HG03521 (cell line): ENCODE results near the gene ZSWIM4.

Experiments used
- ATAC-seq: cut with Tn5 transposase; IDR thresholded peaks from one replicate; pipeline ENCODE4 v1.9.1; 2021; ENCODE audit warnings: mild to moderate bottlenecking, moderate library complexity; ENCODE audit not compliant: unreplicated experiment

ZSWIM4 gene

GRCh38 chr19:13834244-13835069 lies 39.2 kb downstream of the ZSWIM4 start:
- ATAC-seq, result no peak

- no peak for ATAC-seq
Observed at GRCh38 chr19:13835791-13836723, 40.8 kb downstream of the ZSWIM4 start.

GRCh38 chr19:13838435-13839129 lies 43.3 kb downstream of the ZSWIM4 start:
- no peak for ATAC-seq

GRCh38 chr19:13839130-13839937 lies 44.1 kb downstream of the ZSWIM4 start:
- ATAC-seq, result peak; percentile 26

- ATAC-seq, result no peak
Observed at GRCh38 chr19:13839938-13840304, 44.7 kb downstream of the ZSWIM4 start.

- no peak for ATAC-seq
Observed at GRCh38 chr19:13840305-13841085, 45.3 kb downstream of the ZSWIM4 start.

- no peak for ATAC-seq
Observed at GRCh38 chr19:13841086-13841961, 46.1 kb downstream of the ZSWIM4 start.

GRCh38 chr19:13841962-13842290 lies 46.7 kb downstream of the ZSWIM4 start:
- ATAC-seq, result no peak

GRCh38 chr19:13842291-13843103 lies 47.3 kb downstream of the ZSWIM4 start:
- ATAC-seq, result peak; percentile 22

- ATAC-seq, result no peak
Observed at GRCh38 chr19:13843104-13843921, 48.1 kb downstream of the ZSWIM4 start.

- ATAC-seq, result no peak
Observed at GRCh38 chr19:13844130-13844631, 48.9 kb downstream of the ZSWIM4 start.

- ATAC-seq, result peak; percentile 44
Observed at GRCh38 chr19:13846557-13847406, 51.5 kb downstream of the ZSWIM4 start.

- ATAC-seq, result no peak
Observed at GRCh38 chr19:13847407-13848339, 52.4 kb downstream of the ZSWIM4 start.

- ATAC-seq, result no peak
Observed at GRCh38 chr19:13848340-13848677, 53.1 kb downstream of the ZSWIM4 start.
